HG03175 (cell line): ENCODE measurements around the gene SAMD7.
A peak's percentile ranks its signal among the peaks of the same experiment; 100 is the strongest.

Source experiments
- ATAC-seq: cut with Tn5 transposase; IDR thresholded peaks from one replicate; pipeline ENCODE4 v1.9.1; 2021; ENCODE audit warnings: mild to moderate bottlenecking, moderate library complexity; ENCODE audit not compliant: unreplicated experiment

Gene SAMD7

GRCh38 chr3:169911272-169911671 is at the start of gene SAMD7:
Gene SAMD7, plus strand, starts transcription at chr3:169911572. Its CDS starts 7,927 bp downstream, at chr3:169919499.
- no peak for ATAC-seq

- ATAC-seq: no peak
Measured at GRCh38 chr3:169861871-169862270, 49.5 kb upstream of the SAMD7 start.

- ATAC-seq: peak; percentile 66
Measured at GRCh38 chr3:169863458-169863899, 47.9 kb upstream of the SAMD7 start.

- no peak for ATAC-seq
Measured at GRCh38 chr3:169864270-169864669, 47.1 kb upstream of the SAMD7 start.

GRCh38 chr3:169865176-169865767 is 46.1 kb upstream of the SAMD7 start:
- ATAC-seq: peak; percentile 60

GRCh38 chr3:169867584-169868210 is 43.7 kb upstream of the SAMD7 start:
- no peak for ATAC-seq

GRCh38 chr3:169868369-169868768 is 43.0 kb upstream of the SAMD7 start:
- ATAC-seq: no peak

- ATAC-seq: no peak
Measured at GRCh38 chr3:169869484-169870220, 41.7 kb upstream of the SAMD7 start, which contains the start of gene LRRC31. Gene LRRC31, minus strand, starts transcription at chr3:169869935. Its CDS starts 128 bp downstream, at chr3:169869807.

- ATAC-seq: no peak
Measured at GRCh38 chr3:169871129-169871886, 40.1 kb upstream of the SAMD7 start.

- ATAC-seq: no peak
Measured at GRCh38 chr3:169879013-169879557, 32.3 kb upstream of the SAMD7 start.

GRCh38 chr3:169879845-169880575 is 31.4 kb upstream of the SAMD7 start:
- ATAC-seq: no peak

GRCh38 chr3:169880576-169881250 is 30.7 kb upstream of the SAMD7 start:
- ATAC-seq: no peak

GRCh38 chr3:169886671-169887070 is 24.7 kb upstream of the SAMD7 start:
- no peak for ATAC-seq

GRCh38 chr3:169891886-169892285 is 19.5 kb upstream of the SAMD7 start:
- no peak for ATAC-seq

- no peak for ATAC-seq
Measured at GRCh38 chr3:169894110-169894509, 17.3 kb upstream of the SAMD7 start.

- ATAC-seq: no peak
Measured at GRCh38 chr3:169895072-169895471, 16.3 kb upstream of the SAMD7 start.

GRCh38 chr3:169897284-169897683 is 14.1 kb upstream of the SAMD7 start:
- ATAC-seq: no peak

- no peak for ATAC-seq
Measured at GRCh38 chr3:169901453-169901852, 9.9 kb upstream of the SAMD7 start.

GRCh38 chr3:169905404-169905803 is 6.0 kb upstream of the SAMD7 start:
- ATAC-seq: no peak

- ATAC-seq: no peak
Measured at GRCh38 chr3:169907476-169907875, 3.9 kb upstream of the SAMD7 start.
